Endothelial cell of umbilical vein (primary cell): ENCODE data around the gene SCAF8. TPM values are rescaled to one million over a fixed set of nuclear protein-coding genes. Genes with fewer than 3 reads are reported as not detected.

ENCODE experiments used
- BruUV-seq: library from RNA; stranded (reverse); fragments of 400-500 nt; replicated peaks from 2 replicates; lab custom pipeline; 2021; lab: Mats Ljungman, UMichigan
- CTCF ChIA-PET: fragments of 300-600, 350-600 bp; sonication (Branson Sonifier 250); formaldehyde crosslinking; loops from one replicate; lab custom pipeline; 2021; ENCODE audit warnings: antibody characterized with exemption, inconsistent platforms; lab: Charles Lee
- POLR2A ChIA-PET: fragments of 300-600, 350-600 bp; sonication (Branson Sonifier 250); formaldehyde crosslinking; loops from one replicate; lab custom pipeline; 2021; ENCODE audit warnings: antibody characterized with exemption, inconsistent platforms; lab: Charles Lee
- DNase-seq: peaks from one replicate; pipeline ENCODE4 v3.0.0-alpha.2; 2011; ENCODE audit warnings: low read depth, low spot score
- FAIRE-seq: peaks from 2 replicates; lab custom pipeline; 2011; peaks lifted over from hg19 to GRCh38; lab: Jason Lieb, UNC
- H2AFZ ChIP-seq: 2 replicates; pipeline ENCODE4 v1.6.0; 2012; ENCODE audit warnings: low read depth, low read length, control low read depth, inconsistent platforms
- H3K27ac ChIP-seq: 2 replicates; pipeline ENCODE4 v1.5.1; 2011; ENCODE audit warnings: low read depth, mild to moderate bottlenecking, control low read depth, low read length, moderate library complexity; ENCODE audit not compliant: insufficient read depth
- H3K27me3 ChIP-seq, 2 experiments: 2 replicates each; pipeline versions ENCODE4 v1.6.0 to v1.6.1; 2011; ENCODE audit warnings: low read length in 2 of 2, mixed read lengths in 1 of 2; ENCODE audit not compliant: control insufficient read depth in 2 of 2, insufficient read depth in 2 of 2
- H3K36me3 ChIP-seq, 2 experiments: 2 replicates in 1 of 2; 3 replicates in 1 of 2; pipeline ENCODE4 v1.5.1; 2011; ENCODE audit warnings: low read length in 2 of 2, mild to moderate bottlenecking in 1 of 2, moderate library complexity in 1 of 2; ENCODE audit not compliant: control insufficient read depth in 2 of 2, insufficient read depth in 2 of 2; ENCODE audit errors: extremely low read depth in 1 of 2
- H3K4me1 ChIP-seq: 3 replicates; pipeline ENCODE4 v1.5.1; 2011; ENCODE audit warnings: mild to moderate bottlenecking, low read length; ENCODE audit not compliant: control insufficient read depth, insufficient read depth; ENCODE audit errors: extremely low read depth
- H3K4me2 ChIP-seq: 2 replicates; pipeline ENCODE4 v1.6.1; 2011; ENCODE audit warnings: low read length, control low read depth, mixed read lengths; ENCODE audit not compliant: insufficient read depth
- H3K4me3 ChIP-seq, 3 experiments: fragments of 200-600 bp in 1 of 3; sonication (generic), shearing (Covaris generic) in 1 of 3; replicated peaks in 1 of 3; 2 replicates each; pipeline ENCODE4 v1.5.1; 2011 to 2016; ENCODE audit warnings: control low read depth in 3 of 3, low read length in 3 of 3, mild to moderate bottlenecking in 2 of 3, inconsistent platforms in 1 of 3, low read depth in 1 of 3, moderate library complexity in 1 of 3; ENCODE audit not compliant: insufficient read depth in 1 of 3
- H3K79me2 ChIP-seq: 2 replicates; pipeline ENCODE4 v1.6.0; 2012; ENCODE audit warnings: low read length, inconsistent platforms; ENCODE audit not compliant: control insufficient read depth, insufficient read depth
- H3K9ac ChIP-seq: replicated peaks from 2 replicates; pipeline ENCODE3; 2011; ENCODE audit warnings: low read length, control low read depth; ENCODE audit not compliant: insufficient read depth; ENCODE audit errors: extremely low read depth
- H3K9me1 ChIP-seq: replicated peaks from 3 replicates; pipeline ENCODE4 v1.6.0; 2011; ENCODE audit warnings: mild to moderate bottlenecking, low read length; ENCODE audit not compliant: control insufficient read depth, insufficient read depth; ENCODE audit errors: extremely low read depth
- H3K9me3 ChIP-seq: replicated peaks from 2 replicates; pipeline ENCODE4 v1.5.1; 2012; ENCODE audit warnings: low read length, inconsistent platforms; ENCODE audit not compliant: control insufficient read depth, insufficient read depth
- H4K20me1 ChIP-seq: replicated peaks from 2 replicates; pipeline ENCODE3; 2011; ENCODE audit warnings: mild to moderate bottlenecking, low read length; ENCODE audit not compliant: control insufficient read depth, insufficient read depth; ENCODE audit errors: extremely low read depth
- CTCF ChIP-seq, 2 donors: IDR thresholded peaks; 1 replicate in 1 of 2; 2 replicates in 1 of 2; pipeline ENCODE4 v1.5.1; 2011; ENCODE audit warnings: low read length in 2 of 2, mild to moderate bottlenecking in 2 of 2, moderate library complexity in 2 of 2, control low read depth in 1 of 2, inconsistent platforms in 1 of 2, low read depth in 1 of 2; ENCODE audit not compliant: insufficient read depth in 1 of 2; ENCODE audit errors: extremely low read depth in 1 of 2
- EZH2 ChIP-seq: IDR thresholded peaks from 2 replicates; pipeline ENCODE4 v1.6.1; 2012; ENCODE audit warnings: borderline replicate concordance, low read depth, mild to moderate bottlenecking, moderate library complexity, low read length, inconsistent platforms; ENCODE audit not compliant: severe bottlenecking
- FOS ChIP-seq: IDR thresholded peaks from 2 replicates; pipeline ENCODE4 v1.6.1; 2011; ENCODE audit warnings: mild to moderate bottlenecking, low read length, moderate library complexity, borderline replicate concordance; ENCODE audit not compliant: insufficient read depth
- GATA2 ChIP-seq: IDR thresholded peaks from 2 replicates; pipeline ENCODE4 v1.7.0; 2011; ENCODE audit warnings: low read depth, mild to moderate bottlenecking, moderate library complexity, mixed read lengths, low read length; ENCODE audit not compliant: insufficient read length, insufficient read depth
- JUN ChIP-seq: IDR thresholded peaks from 2 replicates; pipeline ENCODE4 v1.6.1; 2011; ENCODE audit warnings: borderline replicate concordance, low read depth; ENCODE audit not compliant: insufficient read length, insufficient read depth
- MAX ChIP-seq: IDR thresholded peaks from 2 replicates; pipeline ENCODE4 v1.6.1; 2011; ENCODE audit not compliant: insufficient read depth, insufficient read length
- MYC ChIP-seq: IDR thresholded peaks from one replicate; pipeline ENCODE4 v1.6.1; 2011; ENCODE audit warnings: mild to moderate bottlenecking, low read depth, low read length
- POLR2A ChIP-seq: IDR thresholded peaks from 2 replicates; pipeline ENCODE4 v1.6.1; 2012; ENCODE audit warnings: low read depth, mild to moderate bottlenecking, control low read depth, low read length
- POLR2AphosphoS5 ChIP-seq: IDR thresholded peaks from 2 replicates; pipeline ENCODE4 v1.6.1; 2012; ENCODE audit warnings: low read depth, mild to moderate bottlenecking, control low read depth, low read length, moderate library complexity; ENCODE audit not compliant: insufficient read depth
- dilution Hi-C: fragments of 300-500 bp; cut with MboI; formaldehyde crosslinking; loops from one replicate; pipeline ENCODE4 v1.15.0; 2019; ENCODE audit warnings: low sequenced_read_pairs; ENCODE audit not compliant: extremely low pct_ligation_motif_present
- intact Hi-C: fragments of 100-400 bp; cut with micrococcal nuclease; formaldehyde crosslinking; loops from one replicate; pipeline ENCODE4 v1.10.0; 2022
- polyA plus RNA-seq, 4 experiments: library from polyadenylated mRNA; depleted of rRNA in 3 of 4; stranded (reverse) in 3 of 4; unstranded in 1 of 4; fragments of >200 nt; gene quantifications; 2 replicates each; pipeline versions ENCODE4 v1.2.1 to v1.2.3, GENCODE V29; 2011 to 2012; ENCODE audit warnings: missing spikeins in 1 of 4
- total RNA-seq: library from RNA; stranded (reverse); gene quantifications from 2 replicates; pipeline ENCODE4 v1.2.3, GENCODE V29; 2021

Gene SCAF8
- total and polyA plus RNA-seq, 2 donors (not counting 3 experiments of a cell fraction or from before 2014, with no cell fraction given) = 11.7 to 37.8 TPM

GRCh38 chr6:154705471-154706113, 27.6 kb upstream of the SCAF8 start:
- intact Hi-C loops = no loop called here
- CTCF ChIA-PET = interaction anchor here (0.8 to 1.3 kb wide), 4 partner anchors 10 to 100 kb away, joined by 3 to 7 read pairs (median 3); no protein-coding TSS in a partner anchor
- H3K27me3 ChIP-seq = peaks cover 3 to 19% of the 10 kb centered on the region in 2 experiments

GRCh38 chr6:154706389-154706788, 26.8 kb upstream of the SCAF8 start:
- intact Hi-C loops (no loop called here), dilution Hi-C loops (no loop called here)
- DNase-seq = no peak
- H3K79me2 ChIP-seq = no peaks in the 10 kb centered on the region
- no peak overlapping the region for H2AFZ ChIP-seq
- H3K9me3 ChIP-seq = no peaks in the 10 kb centered on the region
- ChIA-PET CTCF (interaction anchor here (1.2 to 1.3 kb wide), 2 partner anchors 9 to 23 kb away, joined by 3 to 4 read pairs; no protein-coding TSS in a partner anchor), POLR2A (no interaction called here)
- H4K20me1 ChIP-seq = no peaks in the 10 kb centered on the region
- no peak overlapping the region for H3K4me3 ChIP-seq
- no peak overlapping the region for H3K9ac ChIP-seq
- no peak for FAIRE-seq
- H3K9me1 ChIP-seq = no peaks in the 10 kb centered on the region
- H3K36me3 ChIP-seq = no peaks in the 10 kb centered on the region
- BruUV-seq = no TSS peak
- no peak overlapping the region for H3K27ac ChIP-seq
- H3K4me1 ChIP-seq = peaks cover 3% of the 10 kb centered on the region
- TF ChIP-seq GATA2 (no peak), FOS (no peak), POLR2AphosphoS5 (no peak), MAX (no peak), CTCF (IDR thresholded peaks at IDR 0.05; ENCODE audit: extremely low read depth in 1 of 2, insufficient read depth in 1 of 2, low read depth in 1 of 2, low read length in 2 of 2) (no peak), POLR2A (no peak), EZH2 (no peak)
- H3K27me3 ChIP-seq = peaks cover 0 to 16% of the 10 kb centered on the region in 2 experiments
- H3K4me2 ChIP-seq = no peak overlapping the region

More at GRCh38 chr6:154705471-154706113, 27.6 kb upstream of the SCAF8 start:
- DNase-seq (no peak), FAIRE-seq (no peak)
- no peaks in the 10 kb centered on the region for H3K36me3 ChIP-seq
- no peaks in the 10 kb centered on the region for H3K79me2 ChIP-seq
- H3K4me1 ChIP-seq = peaks cover 3% of the 10 kb centered on the region
- no peaks in the 10 kb centered on the region for H4K20me1 ChIP-seq
- dilution Hi-C loops = no loop called here
- H3K4me3 ChIP-seq = no peak overlapping the region
- BruUV-seq = no TSS peak
- POLR2A ChIA-PET = no interaction called here
- H3K9me1 ChIP-seq = no peaks in the 10 kb centered on the region
- H2AFZ ChIP-seq = no peak overlapping the region
- no peak for TF ChIP-seq EZH2
- no peak for TF ChIP-seq MAX
- no peak for TF ChIP-seq GATA2
- no peak for TF ChIP-seq MYC
- no peak for TF ChIP-seq JUN
- no peak overlapping the region for H3K4me2 ChIP-seq
- H3K27ac ChIP-seq = no peak overlapping the region
- no peaks in the 10 kb centered on the region for H3K9me3 ChIP-seq
- no peak overlapping the region for H3K9ac ChIP-seq
